ENCODE measurements around the gene MEIS2.

MEIS2 gene

DNA sequence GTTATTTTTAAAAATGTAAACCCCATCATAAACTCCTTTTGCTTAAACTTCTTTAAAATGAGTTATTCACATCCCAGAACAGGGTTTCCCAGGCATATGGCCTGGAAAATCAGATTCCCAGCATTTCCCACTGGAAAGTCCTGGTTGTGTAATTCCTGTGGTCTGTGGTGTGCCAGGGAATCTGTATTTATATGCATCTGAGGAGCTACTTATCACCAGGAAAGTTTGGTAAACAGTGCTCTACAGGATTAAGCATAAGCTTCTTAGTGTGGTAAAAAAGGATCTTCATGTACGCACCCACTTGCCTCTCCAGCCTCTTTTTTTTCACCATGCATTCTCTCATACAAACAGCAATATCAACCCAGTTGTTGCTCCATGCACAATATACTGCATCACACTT is 28.2 kb downstream of the MEIS2 start:
- DNase-seq: no peak

GRCh38 chr15:37071134-37071533 is 29.2 kb downstream of the MEIS2 start:
- no peak for DNase-seq

GRCh38 chr15:37070686-37071085 is 29.7 kb downstream of the MEIS2 start:
- no peak for DNase-seq

GRCh38 chr15:37061996-37062395 is 38.4 kb downstream of the MEIS2 start:
- no peak for DNase-seq

DNA sequence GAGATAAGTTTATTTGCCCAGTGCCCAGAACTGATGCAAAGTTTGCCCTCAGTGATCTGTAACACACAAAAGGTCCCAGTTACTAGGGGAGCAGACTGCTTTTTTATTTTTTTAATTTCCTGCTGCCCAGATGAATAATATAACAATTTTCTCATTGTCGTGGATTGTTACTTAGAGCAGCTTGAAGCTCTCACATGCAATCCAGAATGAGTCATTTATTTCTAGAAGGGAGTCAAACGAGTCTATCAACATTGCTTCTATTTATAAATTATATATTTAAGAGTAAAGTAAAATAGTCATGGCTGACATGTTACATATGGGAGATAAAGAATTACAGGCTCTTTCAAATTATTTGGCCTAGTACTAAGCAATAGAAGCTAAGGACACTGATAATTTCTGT is 41.3 kb downstream of the MEIS2 start:
- no peak for DNase-seq

DNA sequence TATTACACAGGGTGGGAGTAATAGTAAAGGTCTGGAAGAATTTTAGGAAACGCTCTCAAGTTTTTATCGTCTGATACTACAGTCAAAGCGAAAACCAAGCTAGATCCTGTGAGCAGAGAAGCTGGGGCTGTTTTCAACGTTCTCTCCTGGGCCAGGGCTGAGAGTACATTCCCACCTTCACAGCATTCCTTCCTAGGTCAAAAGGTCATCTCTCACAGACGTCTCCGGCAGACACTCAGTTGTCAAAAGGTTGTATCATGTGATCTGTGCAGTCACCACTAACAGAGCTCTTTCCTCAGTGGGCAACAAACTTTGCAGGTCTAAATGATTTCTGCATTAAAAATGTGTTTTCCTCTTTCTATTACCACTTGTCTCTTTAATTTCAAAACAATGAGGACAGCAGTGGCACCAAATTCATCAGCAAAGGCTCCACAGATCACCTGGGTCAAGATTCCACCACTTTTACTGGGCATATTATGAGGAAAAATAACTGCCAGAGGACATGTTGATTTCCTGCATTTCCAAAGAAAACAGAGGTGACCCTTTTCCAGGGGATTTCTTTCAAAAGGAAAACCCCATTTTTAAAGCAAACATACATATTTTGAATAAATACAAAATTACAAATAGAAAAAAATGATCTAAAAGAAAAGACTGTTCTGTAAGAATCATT is 41.9 kb downstream of the MEIS2 start:
- DNase-seq: no peak

DNA sequence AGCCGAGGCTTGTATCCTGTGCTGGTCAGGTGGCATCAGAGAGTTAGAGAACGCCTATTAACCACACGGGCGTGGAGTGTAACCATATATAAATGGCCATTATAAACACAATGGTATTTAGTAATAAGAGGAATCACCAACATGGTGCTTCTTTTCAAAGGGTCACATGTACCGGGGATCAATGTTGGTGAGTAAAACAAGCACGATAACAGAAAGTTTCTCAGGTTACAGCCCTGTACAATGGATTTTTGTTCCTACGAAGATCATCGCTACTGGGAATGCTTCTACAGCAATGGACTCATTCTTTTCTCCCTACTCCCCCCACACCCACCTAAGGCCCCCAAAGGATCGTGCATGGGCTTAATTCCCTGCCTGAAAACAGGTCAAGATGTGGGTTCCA is 42.5 kb downstream of the MEIS2 start:
- DNase-seq: no peak

- no peak for DNase-seq
Observed at GRCh38 chr15:37057256-37057655, 43.1 kb downstream of the MEIS2 start.

DNA sequence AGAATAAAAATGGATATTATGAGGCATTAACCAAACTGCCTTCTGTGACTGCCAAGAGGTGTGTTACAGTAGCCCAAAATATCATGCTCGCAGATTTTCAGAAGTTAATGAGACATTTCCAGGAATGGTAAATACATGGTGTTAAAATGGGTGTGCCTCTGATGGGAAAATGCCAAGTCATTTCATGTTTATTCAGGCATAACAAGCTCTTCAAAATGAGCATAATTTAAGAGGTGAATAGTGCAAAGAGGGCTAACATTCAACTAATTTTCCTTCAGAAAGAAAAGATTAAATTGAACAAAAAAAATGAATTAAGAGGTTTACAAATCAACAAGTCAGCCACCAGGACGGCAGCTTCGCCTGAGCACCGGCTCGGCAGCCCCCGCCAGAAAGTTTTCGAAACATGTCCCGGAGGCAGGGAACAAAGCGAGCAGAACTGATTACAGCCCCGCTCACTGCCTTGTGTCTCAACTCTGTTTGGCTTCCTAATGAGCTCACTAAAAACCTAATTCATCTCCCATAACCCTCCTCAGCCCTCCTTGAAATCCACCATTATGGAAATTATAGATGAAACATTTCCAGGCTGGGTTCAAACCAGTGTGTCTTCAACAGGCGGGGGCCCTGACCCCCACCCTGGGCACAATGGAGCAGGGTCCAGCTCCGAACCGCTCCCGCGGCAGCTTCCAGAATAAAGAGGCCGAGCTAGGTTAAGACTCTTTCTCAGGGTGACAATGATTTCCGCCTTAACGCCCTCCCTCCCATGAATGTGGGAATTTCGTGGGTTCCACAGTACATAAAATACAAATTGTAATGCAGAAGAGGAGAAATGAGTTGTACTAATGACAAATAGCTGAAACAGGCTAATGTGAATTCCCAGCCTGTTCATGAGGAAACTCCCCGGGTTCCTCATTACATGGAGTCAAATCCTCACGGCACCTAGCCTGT is 43.9 kb downstream of the MEIS2 start:
- no peak for DNase-seq

DNA sequence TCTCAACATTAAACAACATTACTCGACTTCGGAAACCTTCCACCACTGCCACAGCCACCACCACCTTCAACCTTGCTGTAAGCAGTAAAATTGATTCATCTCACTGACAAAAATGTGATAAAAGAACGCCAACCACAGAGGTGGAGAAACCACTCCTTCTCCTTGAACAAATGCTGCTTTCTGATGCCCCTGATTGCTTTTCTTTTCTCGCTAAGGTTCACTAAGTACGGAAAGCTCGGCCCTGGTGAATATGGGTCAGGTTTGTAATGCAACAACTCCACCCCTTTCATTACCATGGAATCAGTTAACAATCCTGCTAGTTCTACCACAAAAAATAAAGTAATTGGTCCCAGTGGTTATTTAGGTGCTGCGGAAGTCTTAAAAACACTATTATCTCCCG is 44.9 kb downstream of the MEIS2 start:
- no peak for DNase-seq

DNA sequence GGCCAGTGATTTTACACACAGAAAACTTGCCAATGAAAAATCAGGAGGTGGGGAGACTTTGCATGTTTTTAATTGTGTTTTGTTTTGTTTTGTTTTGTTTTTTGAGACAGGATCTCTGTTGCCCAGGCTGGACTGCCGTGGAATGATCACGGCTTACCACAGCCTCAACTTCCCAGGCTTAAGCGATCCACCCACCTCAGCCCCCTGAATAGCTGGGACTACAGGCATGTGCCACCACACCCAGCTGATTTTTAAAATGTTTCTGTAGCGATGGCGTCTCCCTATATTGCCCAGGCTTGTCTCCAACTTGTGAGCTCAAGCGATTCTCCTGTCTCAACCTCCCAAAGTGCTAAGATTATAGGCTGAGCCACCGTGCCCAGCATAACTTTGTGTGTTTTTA is 46.0 kb downstream of the MEIS2 start:
- DNase-seq: no peak

DNA sequence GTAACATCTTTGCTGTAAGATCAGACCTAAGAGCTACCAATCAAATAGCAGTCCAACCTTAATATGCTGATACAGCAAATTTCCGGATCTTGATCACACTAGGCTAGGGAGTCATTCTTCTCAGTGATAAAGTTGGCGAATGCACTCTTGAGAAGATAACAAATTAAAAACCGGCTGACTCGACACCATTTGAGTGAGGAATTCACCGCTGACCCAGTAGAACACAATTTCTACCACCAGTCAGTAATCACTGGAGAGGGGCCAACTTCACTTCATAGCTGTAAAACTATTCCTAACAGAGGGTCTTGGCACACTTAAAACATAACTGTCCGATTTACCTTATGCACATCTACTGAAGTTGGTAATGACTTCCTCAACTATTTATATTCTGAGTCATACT is 47.2 kb downstream of the MEIS2 start:
- no peak for DNase-seq

GRCh38 chr15:37050345-37050744 is 50.0 kb downstream of the MEIS2 start:
- DNase-seq: no peak

- no peak for DNase-seq
Observed at GRCh38 chr15:37046876-37047614, 53.3 kb downstream of the MEIS2 start.

GRCh38 chr15:37045859-37046740 is 54.2 kb downstream of the MEIS2 start:
- DNase-seq: peak; percentile 21

- no peak for DNase-seq
Observed at GRCh38 chr15:37044915-37045648, 55.3 kb downstream of the MEIS2 start.

- DNase-seq: no peak
Observed at GRCh38 chr15:37041836-37042235, 58.5 kb downstream of the MEIS2 start.

- DNase-seq: no peak
Observed at GRCh38 chr15:37041042-37041441, 59.3 kb downstream of the MEIS2 start.

DNA sequence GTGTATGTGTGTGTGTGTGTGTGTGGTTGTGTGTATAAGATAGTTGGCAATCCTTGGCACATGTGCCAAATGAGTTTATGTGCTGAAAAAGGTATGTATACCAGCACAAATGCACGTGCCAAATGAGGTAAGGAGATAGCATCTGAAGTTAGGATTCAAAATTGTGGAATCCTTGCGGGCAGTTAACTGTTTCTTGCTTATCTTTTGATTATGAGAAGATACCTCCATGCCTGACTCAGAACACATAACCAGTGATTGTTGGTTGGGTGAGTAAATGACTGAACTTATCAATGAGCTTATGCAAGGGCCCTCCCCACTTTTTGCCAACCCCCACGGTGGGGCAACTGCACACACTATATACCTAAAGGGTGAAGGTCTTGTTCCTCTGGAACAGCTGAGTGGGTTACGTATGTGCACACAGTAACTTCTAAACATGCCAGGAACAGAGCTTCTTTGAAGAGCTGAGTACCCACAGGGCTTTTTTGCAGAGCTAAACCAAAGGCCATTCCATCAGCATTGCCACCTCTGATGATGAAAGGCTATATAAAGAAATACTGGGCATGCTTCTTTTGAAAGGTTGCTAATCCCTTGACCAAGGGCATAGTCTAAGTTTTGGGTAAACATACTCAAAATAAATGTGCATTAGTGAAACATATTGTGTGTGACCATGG is 60.1 kb downstream of the MEIS2 start:
- DNase-seq: no peak

GRCh38 chr15:37038716-37039106 is 61.6 kb downstream of the MEIS2 start:
- DNase-seq: peak; percentile 0

Data from NCI-H1092 treated with DMSO at 0.1 percent for 48 hours (cell line).